ENCODE results near the gene IGSF21.

DNA sequence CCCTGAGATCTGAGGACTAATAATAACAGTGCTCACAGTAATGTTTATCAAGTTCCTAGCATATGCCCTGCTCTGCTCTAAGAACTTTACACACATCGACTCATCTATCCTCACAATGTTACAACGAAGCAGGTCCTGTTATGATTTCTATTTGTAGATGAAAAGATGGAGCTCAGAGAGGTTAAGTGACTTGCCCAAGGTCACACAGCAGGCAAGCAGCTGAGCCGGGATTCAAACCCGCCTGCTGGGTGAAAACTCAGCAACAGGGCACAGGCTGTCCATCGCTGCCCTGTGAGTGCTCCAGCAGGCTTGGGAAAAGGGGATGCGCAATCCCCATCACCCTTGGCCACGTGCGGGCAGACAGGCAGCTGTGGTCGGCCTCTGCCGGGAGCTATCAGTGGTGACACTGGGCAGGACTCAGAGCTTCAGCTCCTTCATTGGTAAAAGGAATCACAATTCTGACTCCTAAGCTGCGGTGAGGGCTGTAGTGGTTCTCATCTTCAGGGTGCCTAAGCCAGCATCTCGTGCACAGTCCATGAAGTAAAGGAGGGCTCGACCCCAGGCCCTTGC, 199.8 kb downstream of the IGSF21 start:
- TF ChIP-seq, protein P1, sequence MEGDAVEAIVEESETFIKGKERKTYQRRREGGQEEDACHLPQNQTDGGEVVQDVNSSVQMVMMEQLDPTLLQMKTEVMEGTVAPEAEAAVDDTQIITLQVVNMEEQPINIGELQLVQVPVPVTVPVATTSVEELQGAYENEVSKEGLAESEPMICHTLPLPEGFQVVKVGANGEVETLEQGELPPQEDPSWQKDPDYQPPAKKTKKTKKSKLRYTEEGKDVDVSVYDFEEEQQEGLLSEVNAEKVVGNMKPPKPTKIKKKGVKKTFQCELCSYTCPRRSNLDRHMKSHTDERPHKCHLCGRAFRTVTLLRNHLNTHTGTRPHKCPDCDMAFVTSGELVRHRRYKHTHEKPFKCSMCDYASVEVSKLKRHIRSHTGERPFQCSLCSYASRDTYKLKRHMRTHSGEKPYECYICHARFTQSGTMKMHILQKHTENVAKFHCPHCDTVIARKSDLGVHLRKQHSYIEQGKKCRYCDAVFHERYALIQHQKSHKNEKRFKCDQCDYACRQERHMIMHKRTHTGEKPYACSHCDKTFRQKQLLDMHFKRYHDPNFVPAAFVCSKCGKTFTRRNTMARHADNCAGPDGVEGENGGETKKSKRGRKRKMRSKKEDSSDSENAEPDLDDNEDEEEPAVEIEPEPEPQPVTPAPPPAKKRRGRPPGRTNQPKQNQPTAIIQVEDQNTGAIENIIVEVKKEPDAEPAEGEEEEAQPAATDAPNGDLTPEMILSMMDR (IDR thresholded peaks at IDR 0.05) = no peak
- no peak for TF ChIP-seq POLR2A (IDR thresholded peaks at IDR 0.05)
